Smooth muscle cell of the coronary artery (primary cell): ENCODE results near the gene TXNDC16. TPM values are rescaled to one million over a fixed set of nuclear protein-coding genes. Genes with fewer than 3 reads are reported as not detected.

Experiments
- total RNA-seq: library from RNA; depleted of rRNA; stranded (reverse); fragments of >200 nt; gene quantifications from 2 replicates; pipeline ENCODE4 v1.2.3, GENCODE V29; 2014; ENCODE audit warnings: low replicate concordance

Gene TXNDC16
- total RNA-seq: 4.4 and 6.5 TPM in 2 replicates

GRCh38 chr14:52552063-52552988 lies at the start of gene TXNDC16, which contains the start of gene GPR137C:
Gene TXNDC16, minus strand, starts transcription at chr14:52552505. Its CDS starts 8,948 bp downstream, at chr14:52543557.
Gene GPR137C, plus strand, starts transcription at chr14:52552836. Its CDS starts 312 bp downstream, at chr14:52553148.

Other genes with a start within 250 kb of the TXNDC16 start
- gene PTGER2, start 238.2 kb downstream of the TXNDC16 start, total RNA-seq: 0.60 and 1.3 TPM in 2 replicates
- gene GPR137C, start 331 bp upstream of the TXNDC16 start, total RNA-seq: 0.23 and 0.68 TPM in 2 replicates
- 22.9 and 34.4 TPM in 2 replicates for gene ERO1A, start 143.1 kb upstream of the TXNDC16 start, total RNA-seq
- 57.9 and 85.3 TPM in 2 replicates for gene PSMC6, start 154.7 kb upstream of the TXNDC16 start, total RNA-seq
- gene STYX, start 177.7 kb upstream of the TXNDC16 start, total RNA-seq: 4.9 and 13.2 TPM in 2 replicates
- gene GNPNAT1, start 239.1 kb upstream of the TXNDC16 start, total RNA-seq: 15.1 and 25.1 TPM in 2 replicates